D721Med (cell line): Measurements from ENCODE around the gene PJVK.
"Not testable (repeated sequence)": the region's sequence is repeated elsewhere in the genome, so short reads cannot be mapped to it uniquely, and the experiment has no call there.

ENCODE experiments used
- DNase-seq: peaks from one replicate; pipeline ENCODE4 v3.0.0; 2011; ENCODE audit warnings: low spot score; ENCODE audit not compliant: insufficient read length
- FAIRE-seq: peaks from 2 replicates; lab custom pipeline; 2011; peaks lifted over from hg19 to GRCh38; lab: Jason Lieb, UNC
- CTCF ChIP-seq: IDR thresholded peaks from 2 replicates; pipeline ENCODE4 v1.5.1; 2012; ENCODE audit warnings: mild to moderate bottlenecking, control low read depth; ENCODE audit not compliant: insufficient read depth; ENCODE audit errors: missing control alignments

The PJVK gene

GRCh38 chr2:178452870-178453269 lies 1.7 kb downstream of the PJVK start:
- FAIRE-seq, result no peak
- no peak for TF ChIP-seq CTCF
- DNase-seq, result no peak

- DNase-seq, result no peak
- no peak for FAIRE-seq
- TF ChIP-seq CTCF, result no peak
Measured at GRCh38 chr2:178455947-178456346, 4.8 kb downstream of the PJVK start.

- no peak for FAIRE-seq
- no peak for TF ChIP-seq CTCF
- no peak for DNase-seq
Measured at GRCh38 chr2:178457390-178457886, 6.3 kb downstream of the PJVK start.

- FAIRE-seq (no peak), DNase-seq (no peak)
- TF ChIP-seq CTCF, result no peak
Measured at GRCh38 chr2:178469219-178469849, 18.2 kb downstream of the PJVK start.

- DNase-seq, FAIRE-seq: not testable (repeated sequence)
Measured at GRCh38 chr2:178471313-178471712, 20.1 kb downstream of the PJVK start.

- no peak for TF ChIP-seq CTCF
- FAIRE-seq, result no peak
- DNase-seq, result no peak
Measured at GRCh38 chr2:178473373-178473772, 22.2 kb downstream of the PJVK start.

- no peak for TF ChIP-seq CTCF
- DNase-seq, result no peak
- no peak for FAIRE-seq
Measured at GRCh38 chr2:178473931-178474330, 22.8 kb downstream of the PJVK start.

- DNase-seq, result no peak
- TF ChIP-seq CTCF, result no peak
- no peak for FAIRE-seq
Measured at GRCh38 chr2:178474560-178474959, 23.4 kb downstream of the PJVK start.
